H1 (cell line): ENCODE measurements around the gene SLTM. TPM values are rescaled to one million over a fixed set of nuclear protein-coding genes. Genes with fewer than 3 reads are reported as not detected.
A peak's percentile ranks its signal among the peaks of the same experiment; 100 is the strongest.
"Not testable (repeated sequence)": the region's sequence is repeated elsewhere in the genome, so short reads cannot be mapped to it uniquely, and the experiment has no call there.

ENCODE experiments used
- CTCF ChIA-PET: fragments of 300-600 bp; sonication (Branson Sonifier 250); formaldehyde crosslinking; loops from one replicate; lab custom pipeline; 2021; ENCODE audit not compliant: partially characterized antibody; lab: Charles Lee
- POLR2A ChIA-PET: fragments of 300-600 bp; sonication (Branson Sonifier 250); formaldehyde crosslinking; loops from one replicate; lab custom pipeline; 2021; ENCODE audit warnings: inconsistent platforms; ENCODE audit not compliant: partially characterized antibody; lab: Charles Lee
- DNase-seq, 2 experiments: peaks; one replicate each; pipeline versions ENCODE4 v3.0.0 to v3.0.0-alpha.2; 2010 to 2022; ENCODE audit warnings: low spot score in 2 of 2, low read depth in 1 of 2, mixed read lengths in 1 of 2
- FAIRE-seq: peaks from 2 replicates; lab custom pipeline; 2011; peaks lifted over from hg19 to GRCh38; lab: Jason Lieb, UNC
- H2AFZ ChIP-seq: 2 replicates; pipeline ENCODE4 v1.8.1; 2012; ENCODE audit warnings: low read length, inconsistent platforms
- H2AK5ac ChIP-seq: 2 replicates; pipeline ENCODE4 v1.6.1; 2013; ENCODE audit warnings: low read depth, low read length
- H2BK120ac ChIP-seq: replicated peaks from 2 replicates; pipeline ENCODE3; 2013; ENCODE audit warnings: low read depth, low read length, inconsistent platforms
- H2BK12ac ChIP-seq: 2 replicates; pipeline ENCODE4 v1.6.1; 2013; ENCODE audit warnings: low read depth, low read length
- H2BK15ac ChIP-seq: 2 replicates; pipeline ENCODE4 v1.6.1; 2013; ENCODE audit warnings: low read length
- H2BK20ac ChIP-seq: 2 replicates; pipeline ENCODE4 v1.6.1; 2013; ENCODE audit warnings: low read length
- H2BK5ac ChIP-seq: 2 replicates; pipeline ENCODE4 v1.6.1; 2013; ENCODE audit warnings: low read depth, low read length
- H3K14ac ChIP-seq: 2 replicates; pipeline ENCODE4 v1.6.1; 2013; ENCODE audit warnings: inconsistent platforms; ENCODE audit not compliant: insufficient read length
- H3K18ac ChIP-seq: 2 replicates; pipeline ENCODE4 v1.6.1; 2013; ENCODE audit warnings: low read length; ENCODE audit errors: extremely low read depth
- H3K23ac ChIP-seq: 2 replicates; pipeline ENCODE4 v1.6.1; 2013; ENCODE audit warnings: inconsistent platforms; ENCODE audit not compliant: insufficient read length
- H3K23me2 ChIP-seq: 2 replicates; pipeline ENCODE4 v1.6.1; 2013; ENCODE audit warnings: low read depth, low read length
- H3K27ac ChIP-seq: 2 replicates; pipeline ENCODE4 v1.6.1; 2011; ENCODE audit warnings: low read depth, low read length, inconsistent platforms
- H3K27me3 ChIP-seq, 4 experiments: replicated peaks in 1 of 4; 1 replicate in 1 of 4; 2 replicates in 3 of 4; pipeline versions ENCODE4 v1.6.1 to v1.8.1; 2011 to 2013; ENCODE audit warnings: low read length in 3 of 4, mild to moderate bottlenecking in 3 of 4, inconsistent platforms in 2 of 4, mixed read lengths in 2 of 4, moderate library complexity in 1 of 4; ENCODE audit not compliant: control insufficient read depth in 3 of 4, insufficient read depth in 3 of 4; ENCODE audit errors: extremely low read depth in 1 of 4
- H3K36me3 ChIP-seq, 4 experiments: 2 replicates each; pipeline versions ENCODE4 v1.6.1 to v1.8.1; 2011 to 2013; ENCODE audit warnings: mild to moderate bottlenecking in 4 of 4, low read length in 3 of 4, moderate library complexity in 2 of 4, control low read depth in 1 of 4, inconsistent platforms in 1 of 4; ENCODE audit not compliant: insufficient read depth in 4 of 4, control insufficient read depth in 2 of 4
- H3K4ac ChIP-seq: replicated peaks from 2 replicates; pipeline ENCODE3; 2013; ENCODE audit warnings: low read length, low read depth, mixed read lengths, inconsistent platforms; ENCODE audit not compliant: insufficient read length
- H3K4me1 ChIP-seq, 4 experiments: replicated peaks in 1 of 4; 1 replicate in 1 of 4; 2 replicates in 3 of 4; pipeline versions ENCODE4 v1.6.1 to v1.8.1; 2011 to 2013; ENCODE audit warnings: low read length in 3 of 4, inconsistent platforms in 2 of 4, mixed read lengths in 1 of 4; ENCODE audit not compliant: insufficient read depth in 4 of 4, control insufficient read depth in 3 of 4
- H3K4me2 ChIP-seq, 2 experiments: 2 replicates each; pipeline versions ENCODE4 v1.6.1 to v1.8.1; 2011 to 2013; ENCODE audit warnings: low read depth in 2 of 2, low read length in 2 of 2, control low read depth in 1 of 2, inconsistent platforms in 1 of 2, mild to moderate bottlenecking in 1 of 2; ENCODE audit not compliant: insufficient read depth in 1 of 2
- H3K4me3 ChIP-seq, 4 experiments: fragments of 200-600, 300-600 bp in 1 of 4; sonication (generic), shearing (Covaris generic), sonication (Bioruptor Twin) in 1 of 4; 2 replicates each; pipeline versions ENCODE4 v1.5.1 to v1.8.1; 2011 to 2016; ENCODE audit warnings: low read length in 4 of 4, low read depth in 3 of 4, control low read depth in 2 of 4, inconsistent platforms in 2 of 4, mild to moderate bottlenecking in 2 of 4, mixed read lengths in 1 of 4, moderate library complexity in 1 of 4; ENCODE audit not compliant: insufficient read depth in 2 of 4; ENCODE audit errors: extremely low read depth in 1 of 4
- H3K56ac ChIP-seq: replicated peaks from 2 replicates; pipeline ENCODE3; 2013; ENCODE audit warnings: low read depth, mild to moderate bottlenecking, mixed read lengths, low read length, inconsistent platforms; ENCODE audit not compliant: insufficient read length
- H3K79me1 ChIP-seq: 2 replicates; pipeline ENCODE4 v1.6.1; 2013; ENCODE audit warnings: low read depth, low read length, control low read depth
- H3K79me2 ChIP-seq, 2 experiments: 2 replicates each; pipeline versions ENCODE4 v1.6.1 to v1.8.1; 2012 to 2013; ENCODE audit warnings: low read length in 2 of 2, mild to moderate bottlenecking in 2 of 2, inconsistent platforms in 1 of 2; ENCODE audit not compliant: insufficient read depth in 2 of 2, control insufficient read depth in 1 of 2
- H3K9ac ChIP-seq, 4 experiments: replicated peaks in 1 of 4; 1 replicate in 1 of 4; 2 replicates in 3 of 4; pipeline versions ENCODE4 v1.6.1 to v1.8.1; 2011 to 2013; ENCODE audit warnings: low read depth in 3 of 4, low read length in 3 of 4, control low read depth in 2 of 4, mild to moderate bottlenecking in 2 of 4, moderate library complexity in 2 of 4, inconsistent platforms in 1 of 4; ENCODE audit errors: extremely low read depth in 1 of 4
- H3K9me3 ChIP-seq, 2 experiments: 2 replicates each; pipeline versions ENCODE4 v1.6.1 to v1.8.1; 2012 to 2013; ENCODE audit warnings: mild to moderate bottlenecking in 2 of 2, moderate library complexity in 2 of 2, control low read depth in 1 of 2, inconsistent platforms in 1 of 2, low read depth in 1 of 2, low read length in 1 of 2, mixed read lengths in 1 of 2; ENCODE audit not compliant: insufficient read depth in 2 of 2
- H4K20me1 ChIP-seq, 2 experiments: replicated peaks in 1 of 2; 2 replicates each; pipeline versions ENCODE3 to v1.8.1; 2011 to 2013; ENCODE audit warnings: inconsistent platforms in 2 of 2, low read length in 2 of 2, mild to moderate bottlenecking in 1 of 2; ENCODE audit not compliant: insufficient read depth in 2 of 2, control insufficient read depth in 1 of 2
- H4K5ac ChIP-seq: 2 replicates; pipeline ENCODE4 v1.6.1; 2013; ENCODE audit warnings: low read length, low read depth, mixed read lengths, inconsistent platforms; ENCODE audit not compliant: insufficient read length
- H4K8ac ChIP-seq: 2 replicates; pipeline ENCODE4 v1.8.0; 2013; ENCODE audit warnings: mild to moderate bottlenecking, moderate library complexity, low read length, inconsistent platforms; ENCODE audit not compliant: insufficient read depth; ENCODE audit errors: extremely low read depth
- H4K91ac ChIP-seq: replicated peaks from 2 replicates; pipeline ENCODE3; 2013; ENCODE audit warnings: low read length, mixed read lengths, inconsistent platforms; ENCODE audit not compliant: insufficient read length
- ASH2L ChIP-seq: fragments of 200-600, 300-600 bp; sonication (generic); IDR thresholded peaks from one replicate; pipeline ENCODE4 v1.7.1; 2017; ENCODE audit warnings: low read length
- RFX5 ChIP-seq: IDR thresholded peaks from 2 replicates; pipeline ENCODE4 v1.6.1; 2011; ENCODE audit warnings: low read depth, low read length, improper control_type of control experiment, borderline replicate concordance
- WGBS, 2 experiments: shearing (Covaris generic) in 1 of 2; methylation state at CpG; one replicate each; pipeline versions ENCODE4 v1.1.6 to v1.1.7; 2013 to 2015; ENCODE audit warnings: low lambda C conversion rate in 2 of 2, mixed read lengths in 2 of 2, inconsistent platforms in 1 of 2, low coverage in 1 of 2, missing lambda C conversion rate in 1 of 2; ENCODE audit not compliant: insufficient replicate concordance in 2 of 2, insufficient coverage in 1 of 2, insufficient read length in 1 of 2; ENCODE audit errors: extremely low coverage in 1 of 2, missing lambda C conversion rate in 1 of 2; 5-methylcytosine and 5-hydroxymethylcytosine counted together
- polyA plus RNA-seq, 7 experiments: library from polyadenylated mRNA; depleted of rRNA in 3 of 7; stranded (reverse) in 5 of 7; unstranded in 2 of 7; fragments of >200 nt in 5 of 7; fragments of 200-250 nt in 2 of 7; gene quantifications; 1 replicate in 5 of 7; 2 replicates in 1 of 7; 4 replicates in 1 of 7; pipeline versions ENCODE4 v1.2.1 to v1.2.3, GENCODE V29; 2011 to 2013; ENCODE audit warnings: missing spikeins in 2 of 7, mixed read lengths in 2 of 7
- total RNA-seq: library from RNA; stranded (reverse); fragmentation: NEBNext Ultra II Directional; extraction: Animal tissue kit (Norgen Biotek cat#: 25700); gene quantifications from 2 replicates; pipeline ENCODE4 v1.2.1, GENCODE V29; 2021

SLTM gene
- total and polyA plus RNA-seq, 2 of the 8 experiments (the other 6 are each of a cell fraction or from before 2014, with no cell fraction given), result 30.8 to 149 TPM

DNA sequence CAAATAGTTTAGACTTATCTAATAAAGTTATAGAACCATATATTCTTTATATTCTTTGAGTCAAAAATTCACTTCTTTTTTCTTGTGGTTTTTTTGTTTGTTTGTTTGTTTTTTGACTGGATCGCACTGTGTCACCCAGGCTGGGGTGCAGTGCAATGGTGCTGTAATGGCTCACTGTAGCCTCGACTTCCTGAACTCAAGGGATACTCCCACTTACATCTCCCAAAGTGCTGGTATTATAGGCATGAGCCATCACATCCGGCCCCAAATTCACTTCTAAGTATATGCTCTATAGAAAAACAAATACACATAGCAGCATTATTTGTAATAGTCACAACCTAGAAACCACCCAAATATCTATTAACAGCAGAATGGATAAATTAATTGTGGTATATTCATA, 13.7 kb upstream of the SLTM start (continued):
- TF ChIP-seq RFX5, result no peak
- TF ChIP-seq ASH2L, result no peak

DNA sequence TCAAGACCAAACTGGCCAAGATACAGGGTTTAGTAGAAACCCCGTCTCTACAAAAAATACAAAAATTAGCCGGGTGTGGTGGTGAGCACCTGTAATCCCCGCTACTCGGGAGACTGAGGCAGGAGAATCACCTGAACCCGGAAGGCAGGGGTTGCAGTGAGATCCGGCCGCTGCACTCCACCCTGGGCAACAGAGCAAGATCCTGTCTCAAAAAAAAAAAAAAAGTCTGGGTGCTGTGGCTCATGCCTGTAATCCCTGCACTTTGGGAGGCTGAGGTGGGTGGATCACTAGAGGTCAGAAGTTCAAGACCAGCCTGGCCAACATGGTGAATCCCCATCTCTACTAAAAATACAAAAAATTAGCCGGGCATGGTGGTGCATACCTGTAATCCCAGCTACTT, 1.5 kb upstream of the SLTM start:
- H4K20me1 ChIP-seq, H3K14ac ChIP-seq, H3K18ac ChIP-seq, H3K9me3 ChIP-seq, H4K91ac ChIP-seq, H3K4me2 ChIP-seq, H2BK5ac ChIP-seq, H3K23ac ChIP-seq, H2BK12ac ChIP-seq, H3K79me1 ChIP-seq, H2AK5ac ChIP-seq, H3K4me1 ChIP-seq, H4K8ac ChIP-seq, H3K9ac ChIP-seq, H2BK120ac ChIP-seq, FAIRE-seq, H2AFZ ChIP-seq, H2BK15ac ChIP-seq, H3K23me2 ChIP-seq, DNase-seq, H3K56ac ChIP-seq, H4K5ac ChIP-seq, H3K27ac ChIP-seq, H3K27me3 ChIP-seq, H2BK20ac ChIP-seq, H3K4ac ChIP-seq: not testable (repeated sequence)
- H3K79me2 ChIP-seq, result peaks cover 13 to 30% of the 10 kb centered on the region in 2 experiments; a peak in 3 of 4 replicates
- ChIA-PET CTCF (interaction anchor here (0.6 to 0.8 kb wide), 6 partner anchors 10 to 1863 kb away, joined by 3 to 4 read pairs (median 3); no protein-coding TSS in a partner anchor), POLR2A (interaction anchor here (0.7 kb wide), 1 partner anchor 40 kb away, joined by 3 read pairs; no protein-coding TSS in a partner anchor)
- H3K36me3 ChIP-seq, result peaks cover 0 to 15% (median 0%) of the 10 kb centered on the region in 4 experiments; a peak in 2 of 8 replicates
- H3K4me3 ChIP-seq, result 0 out of 8 replicates have a peak overlapping the region, but pooled peaks of 1 of the 4 experiments have one; percentile 99
- 86% methylated on average over 8 of the region's 8 CpGs; no CpG with 5 or more reads in 1 of the 2 experiments for WGBS, 2 experiments
